Measurements from ENCODE around the gene PADI2.

GRCh38 chr1:17112496-17113236 is 6.6 kb downstream of the PADI2 start:
- TF ChIP-seq CTCF (IDR thresholded peaks at IDR 0.05; ENCODE audit: low read length) (no peak), EZH2 (IDR thresholded peaks at IDR 0.05; ENCODE audit: borderline replicate concordance, low read length) (no peak)
